GM04503 (cell line): ENCODE results near the gene ABCE1.
"Not testable (repeated sequence)": the region's sequence is repeated elsewhere in the genome, so short reads cannot be mapped to it uniquely, and the experiment has no call there.

Experiments used
- DNase-seq: peaks from one replicate; pipeline ENCODE4 v3.0.0-alpha.2; 2012; ENCODE audit warnings: low read depth

ABCE1 gene

DNA sequence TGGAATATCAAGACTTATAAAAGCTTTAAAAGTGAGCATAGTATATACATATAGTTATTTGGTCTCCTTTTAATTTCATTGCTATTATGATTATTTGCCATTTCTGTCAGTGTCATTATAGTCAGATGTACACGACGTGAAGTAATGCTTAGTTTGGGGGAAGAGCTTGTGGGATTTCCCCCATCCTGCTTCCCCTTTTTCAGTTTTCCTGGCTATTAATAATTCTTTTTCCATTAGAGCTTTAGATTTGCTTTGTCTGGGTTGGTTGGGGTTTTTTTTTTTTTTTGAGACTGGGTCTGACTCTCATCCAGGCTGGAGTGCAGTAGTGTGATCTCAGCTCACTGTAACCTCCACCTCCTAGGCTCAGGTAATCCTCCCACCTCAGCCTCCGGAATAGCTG lies 5.4 kb downstream of the ABCE1 start:
- DNase-seq: no peak

DNA sequence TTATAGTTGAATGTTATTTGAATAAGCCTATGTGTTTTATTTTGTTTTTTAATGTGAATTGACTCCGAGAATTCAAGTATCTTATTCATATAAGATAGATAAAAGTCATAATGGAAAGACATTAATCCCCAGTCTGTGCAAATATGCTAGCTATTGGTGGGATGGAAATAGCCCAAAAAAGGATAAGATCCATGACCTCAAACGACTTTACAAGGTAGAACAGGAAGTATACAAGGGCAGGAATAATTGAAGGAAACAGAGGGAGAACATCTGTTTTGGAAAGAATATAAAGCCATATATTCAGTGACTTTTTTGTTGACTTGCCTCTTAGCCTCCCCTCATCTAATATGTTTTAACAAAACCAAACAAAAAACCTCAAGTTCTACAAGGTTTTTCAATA lies 9.0 kb downstream of the ABCE1 start:
- DNase-seq: no peak

DNA sequence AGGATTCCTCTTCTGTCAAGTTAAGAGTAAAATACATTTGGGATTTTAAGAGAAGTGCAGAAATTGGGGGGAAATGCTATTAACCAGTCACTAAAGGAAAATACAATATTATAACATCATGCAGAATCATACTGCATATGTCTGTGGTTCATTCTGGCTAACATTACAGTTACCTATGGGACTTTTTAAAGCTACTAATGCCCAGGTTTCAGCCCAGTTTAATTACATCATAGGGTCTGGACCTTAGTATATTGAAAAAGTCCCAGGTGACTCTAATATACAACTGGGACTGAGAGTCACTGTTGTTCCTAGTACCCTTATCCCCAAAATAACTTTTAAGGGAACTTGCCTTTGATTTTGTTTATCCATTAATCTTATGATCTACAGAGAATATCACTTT lies 10.0 kb downstream of the ABCE1 start:
- DNase-seq: no peak

DNA sequence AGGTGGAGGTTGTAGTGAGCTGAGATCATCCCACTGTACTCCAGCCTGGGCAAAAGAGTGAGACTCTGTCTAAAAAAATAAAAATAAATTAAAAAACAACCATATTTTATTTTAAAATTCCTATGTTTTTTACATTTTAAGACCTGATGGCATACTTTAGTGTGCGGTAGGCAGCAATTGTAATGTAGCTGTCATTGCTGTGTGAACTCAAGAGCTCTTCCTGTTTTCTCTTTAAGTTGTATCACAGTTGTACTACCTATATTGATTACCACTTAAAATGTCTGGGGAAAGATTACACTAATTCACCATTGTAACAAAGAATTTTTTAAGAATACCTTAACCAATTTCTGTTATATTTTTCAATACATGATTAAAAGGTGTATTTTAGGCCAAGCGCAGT lies 27.3 kb downstream of the ABCE1 start:
- DNase-seq: no peak

DNA sequence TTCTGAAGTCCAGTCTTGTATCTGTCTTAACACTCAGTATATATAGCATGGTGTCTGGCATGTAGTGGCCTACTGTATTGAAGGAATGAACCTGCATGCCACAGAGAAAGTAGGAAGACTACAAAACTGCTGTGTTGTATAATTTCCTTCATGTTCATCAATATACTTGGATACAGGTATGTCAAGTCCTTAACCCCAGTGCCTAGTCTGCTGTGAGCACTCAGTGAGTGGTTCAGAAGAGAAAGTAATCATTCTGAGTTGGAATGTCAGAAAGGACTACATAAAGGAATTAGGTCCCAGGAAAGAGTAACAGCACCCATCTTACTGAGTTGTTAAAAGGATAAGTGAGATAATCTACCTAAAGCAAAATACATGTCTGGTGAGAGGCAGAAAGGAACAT lies 32.0 kb downstream of the ABCE1 start:
- DNase-seq: no peak

DNA sequence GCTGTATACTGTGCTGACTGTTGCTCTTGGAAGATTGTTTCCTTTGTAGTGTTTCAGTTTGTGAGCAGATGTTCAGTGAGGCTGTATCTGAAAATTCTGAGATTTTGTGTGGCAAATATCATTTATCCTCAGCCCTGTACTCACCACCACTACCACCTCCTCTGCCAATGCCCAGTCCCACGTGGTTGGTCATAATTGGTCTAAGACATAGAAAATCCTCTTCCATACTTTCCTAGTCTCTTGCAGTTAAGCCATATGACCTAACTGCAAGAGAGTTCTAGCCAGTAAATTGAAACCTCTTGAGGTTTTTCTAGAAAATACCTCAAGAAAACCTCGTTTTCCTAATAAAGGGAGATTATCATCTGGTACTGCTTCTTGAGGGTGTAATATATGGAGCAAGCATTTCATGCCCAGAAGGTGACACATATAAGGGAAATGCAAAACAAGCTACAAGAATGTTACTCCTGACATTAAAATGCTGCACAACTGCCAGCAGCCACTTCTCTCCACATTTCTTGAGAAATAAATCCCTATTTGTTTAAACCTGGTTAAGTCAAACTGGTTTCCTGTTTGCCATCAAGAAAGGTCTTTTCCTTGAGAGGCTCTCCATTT lies 32.8 kb downstream of the ABCE1 start:
- peak; percentile 95 for DNase-seq

DNA sequence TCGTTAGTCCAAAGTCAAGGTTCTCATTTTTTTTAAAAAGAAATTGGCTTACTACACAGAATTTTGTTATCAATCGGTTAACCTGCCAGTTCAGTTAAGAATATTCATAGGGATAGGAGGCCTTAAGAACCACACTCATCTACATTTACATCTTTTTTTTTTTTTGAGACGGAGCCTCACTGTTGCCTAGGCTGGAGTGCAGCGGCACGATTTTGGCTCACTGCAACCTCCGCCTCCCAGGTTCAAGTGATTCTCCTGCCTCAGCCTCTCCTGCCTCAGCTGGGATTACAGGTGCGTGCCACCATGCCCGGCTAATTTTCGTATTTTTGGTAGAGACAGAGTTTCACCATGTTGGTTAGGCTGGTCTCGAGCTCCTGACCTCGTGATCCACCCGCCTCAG lies 33.7 kb downstream of the ABCE1 start:
- no peak for DNase-seq

DNA sequence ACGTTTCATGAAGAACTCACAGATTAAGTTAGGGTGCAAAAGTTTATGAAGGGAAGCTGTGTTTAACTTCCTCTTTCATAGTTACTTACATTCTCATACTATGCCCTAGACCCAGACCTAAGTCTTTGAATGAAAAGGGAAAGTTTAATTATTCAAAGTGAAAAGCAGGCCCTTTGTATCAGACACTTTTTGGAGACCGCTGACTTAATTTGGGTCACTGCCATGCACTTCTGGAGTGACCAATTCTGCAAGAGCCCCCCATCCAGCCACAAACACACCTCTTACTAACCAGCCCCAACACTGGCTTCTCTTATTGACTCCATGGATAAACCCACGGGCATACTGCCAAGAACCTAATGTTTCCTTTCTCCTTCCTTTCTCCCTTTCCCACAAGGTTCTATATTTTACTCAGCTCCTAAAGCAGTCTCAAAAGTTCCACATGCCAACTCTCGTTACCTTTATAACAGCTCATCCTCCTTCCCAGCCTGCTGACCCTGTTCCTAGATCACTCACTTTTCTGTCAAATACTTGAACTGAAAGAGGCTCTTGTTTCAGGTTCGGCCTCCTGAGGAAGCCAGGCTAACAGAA lies 34.5 kb downstream of the ABCE1 start:
- no peak for DNase-seq

DNA sequence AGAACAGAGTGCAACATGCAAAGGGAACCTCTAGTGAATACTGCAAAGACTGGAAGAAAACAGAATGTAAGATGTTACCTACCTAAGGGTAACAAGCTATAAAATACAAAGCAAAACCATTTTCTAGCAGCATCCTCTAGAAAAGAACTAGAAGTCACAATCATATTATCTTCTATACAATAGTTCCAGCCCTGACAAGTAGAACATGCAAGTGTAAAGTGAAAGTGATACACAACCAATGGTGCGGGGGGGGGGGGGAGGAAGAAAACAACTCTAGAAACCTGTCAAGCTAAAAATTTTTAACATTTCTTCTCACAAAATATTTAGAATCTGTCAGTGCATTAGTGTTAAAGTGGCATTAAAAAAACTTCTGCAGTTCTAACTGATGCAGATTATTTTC lies 38.1 kb downstream of the ABCE1 start:
- not testable (repeated sequence) for DNase-seq

DNA sequence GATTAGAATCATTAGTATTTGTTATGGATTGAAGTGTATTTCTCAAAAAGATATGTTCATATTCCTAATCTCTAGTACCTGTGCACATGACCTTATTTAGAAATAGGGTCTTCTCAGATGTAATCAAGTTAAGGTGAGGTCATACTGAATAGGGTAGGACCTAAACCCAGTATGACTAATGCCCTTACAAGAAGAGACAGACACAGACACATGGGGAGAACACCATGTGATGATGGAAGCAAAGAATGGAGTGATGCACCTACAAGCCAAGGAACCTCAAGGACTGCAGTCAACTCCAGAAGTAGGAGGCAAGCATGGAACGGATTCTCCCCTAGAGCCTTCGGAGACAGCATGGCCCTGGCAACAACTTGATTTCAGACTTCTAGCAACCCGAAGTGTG lies 50.9 kb downstream of the ABCE1 start:
- DNase-seq: no peak

DNA sequence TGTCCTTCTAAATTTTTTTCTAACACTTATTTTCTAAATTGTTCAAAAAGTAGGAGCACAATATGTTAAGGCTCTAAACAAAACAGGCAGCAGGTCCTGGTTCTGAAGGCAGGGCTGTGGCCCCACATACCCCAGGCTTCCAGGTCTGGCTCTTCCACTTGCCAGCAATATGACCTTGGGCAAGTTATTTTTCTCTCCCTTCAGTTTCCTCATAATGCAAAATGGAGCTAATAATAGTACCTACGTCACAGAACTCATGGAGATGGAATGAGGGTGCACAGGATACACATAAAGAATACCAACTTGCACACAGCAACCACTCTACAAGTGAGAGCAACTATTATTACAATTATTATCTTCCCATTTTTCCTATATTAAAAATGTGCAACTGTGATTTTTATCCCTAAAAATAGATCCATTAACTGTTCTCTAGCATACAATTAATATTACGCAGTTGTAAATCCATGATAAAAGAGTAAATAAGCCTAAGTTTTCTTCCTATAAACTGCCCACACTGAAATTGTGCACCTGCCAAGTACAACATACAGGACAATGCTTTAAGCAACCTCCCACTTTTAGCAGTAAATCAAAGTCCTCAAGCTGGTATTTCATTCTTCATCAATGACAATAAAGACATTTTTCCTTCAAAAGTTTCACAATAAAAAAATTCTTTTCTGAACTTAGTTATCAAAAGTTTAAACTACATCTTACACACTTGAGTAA lies 55.2 kb downstream of the ABCE1 start:
- DNase-seq: no peak

DNA sequence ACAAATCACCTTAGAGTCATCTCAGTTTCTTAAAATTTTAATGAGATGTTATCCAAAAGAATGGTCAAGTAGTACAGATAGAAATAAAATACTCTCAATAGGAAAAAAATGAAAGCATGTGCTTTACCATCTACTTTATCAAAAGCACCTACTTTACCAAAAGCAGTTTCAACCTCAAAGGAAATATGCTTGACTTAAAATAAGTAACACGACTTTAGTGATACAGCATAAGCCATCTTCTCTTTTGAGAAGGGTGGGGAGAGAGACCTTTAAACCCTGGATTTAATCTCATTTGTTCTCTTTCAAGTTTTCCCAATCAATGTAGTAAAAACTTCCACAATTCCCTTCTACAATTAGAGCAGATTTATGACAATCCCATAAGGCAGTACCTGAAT lies 55.8 kb downstream of the ABCE1 start:
- DNase-seq: no peak

DNA sequence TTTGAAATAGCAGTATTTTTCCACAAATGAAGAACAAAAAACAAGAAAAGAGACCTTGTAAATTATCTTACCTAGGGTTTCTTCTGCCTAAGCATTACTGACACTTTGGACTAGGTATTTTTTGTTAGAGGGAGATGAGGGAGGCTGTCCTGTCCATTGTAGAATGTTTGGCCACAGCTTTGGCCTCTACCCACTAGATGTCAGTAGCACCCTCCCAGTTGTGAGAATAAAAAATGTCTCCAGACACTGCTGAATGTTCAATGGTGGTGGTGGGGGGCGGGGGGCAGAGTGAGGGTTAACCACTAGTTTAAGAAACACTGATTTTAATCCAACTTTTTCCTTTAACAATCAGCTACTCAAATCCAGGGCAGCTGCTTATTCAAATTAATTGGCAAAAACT lies 56.5 kb downstream of the ABCE1 start:
- DNase-seq: no peak

DNA sequence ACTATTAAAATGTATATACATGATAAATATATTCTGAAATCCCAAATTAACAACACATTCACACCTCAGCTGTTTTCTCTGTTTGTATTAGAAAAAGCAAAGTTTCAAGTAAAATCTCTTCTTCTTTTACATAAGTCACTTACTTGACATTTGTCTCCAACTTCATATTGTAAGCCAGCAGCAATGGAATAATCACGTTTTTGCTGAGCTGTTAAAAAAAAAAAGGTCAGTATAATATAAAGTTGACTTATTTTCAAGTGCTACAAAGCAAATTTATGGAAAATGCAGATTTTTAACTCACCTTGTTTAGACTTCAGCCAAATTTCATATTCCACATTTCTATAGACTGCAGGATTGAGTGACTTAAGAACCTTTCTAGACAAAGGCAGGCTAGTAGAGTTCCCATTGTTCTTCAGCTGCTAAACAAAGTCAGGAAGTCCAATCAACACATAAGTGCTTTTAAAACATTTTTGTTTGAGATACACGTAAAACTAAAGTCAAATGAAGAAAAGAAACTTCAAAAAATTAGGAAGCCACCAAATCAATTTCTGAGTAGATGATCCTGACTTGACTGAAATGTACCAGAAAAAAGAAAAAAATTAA lies 57.3 kb downstream of the ABCE1 start:
- no peak for DNase-seq

DNA sequence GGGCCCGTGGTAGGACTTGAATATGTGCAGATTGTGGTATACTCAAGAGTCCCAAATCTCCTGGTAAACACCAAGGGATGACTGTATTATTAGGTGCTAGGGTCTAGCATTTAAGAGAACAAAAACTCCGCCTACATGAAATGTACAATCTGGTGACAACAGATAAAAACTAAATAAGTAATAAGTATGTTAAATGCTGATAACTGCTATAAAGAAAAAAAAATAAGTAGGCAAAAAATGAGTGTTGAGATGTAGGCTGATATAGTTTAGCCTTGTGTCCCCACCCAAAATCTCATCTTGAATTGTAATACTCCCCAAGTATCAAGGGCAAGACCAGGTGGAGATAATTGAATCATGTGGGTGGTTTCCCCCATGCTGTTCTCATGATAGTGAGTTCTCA lies 58.9 kb downstream of the ABCE1 start:
- DNase-seq: no peak

DNA sequence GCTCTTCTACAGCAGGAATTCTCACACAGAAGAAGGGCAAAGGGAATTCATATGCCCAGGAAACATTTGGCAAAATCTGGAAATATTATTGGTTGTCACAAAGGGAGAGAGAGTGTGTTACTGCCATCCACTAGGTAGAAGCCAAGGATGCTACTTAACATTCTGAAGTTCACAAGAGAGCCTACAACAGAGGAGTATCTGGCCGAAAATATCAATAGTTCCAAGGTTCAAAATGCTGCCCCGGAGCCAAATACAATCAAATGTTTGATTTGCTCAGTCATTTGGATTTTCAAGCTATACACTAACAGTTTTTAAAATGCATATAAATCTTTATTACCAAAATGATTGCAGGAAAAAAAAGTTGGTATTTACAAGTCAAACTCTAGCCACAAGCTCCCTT lies 63.4 kb downstream of the ABCE1 start:
- no peak for DNase-seq

DNA sequence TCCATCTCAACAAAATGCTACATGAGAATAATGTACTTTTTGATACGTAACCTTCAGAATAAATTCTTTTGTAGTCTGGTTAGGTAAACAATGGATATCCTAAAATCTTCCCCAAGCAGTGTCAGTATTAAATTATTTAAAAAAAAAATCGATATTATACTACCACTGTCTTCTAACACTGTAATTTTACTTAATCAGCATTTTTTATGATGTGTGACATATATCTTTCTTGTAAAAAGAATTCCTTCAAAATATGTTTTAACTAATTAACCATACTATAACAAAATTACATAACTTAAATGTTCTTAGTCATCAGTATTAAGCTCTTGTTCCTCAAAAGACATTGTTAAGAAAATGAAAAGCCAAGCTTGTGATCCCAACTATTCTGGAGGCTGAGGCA lies 69.8 kb downstream of the ABCE1 start:
- no peak for DNase-seq

DNA sequence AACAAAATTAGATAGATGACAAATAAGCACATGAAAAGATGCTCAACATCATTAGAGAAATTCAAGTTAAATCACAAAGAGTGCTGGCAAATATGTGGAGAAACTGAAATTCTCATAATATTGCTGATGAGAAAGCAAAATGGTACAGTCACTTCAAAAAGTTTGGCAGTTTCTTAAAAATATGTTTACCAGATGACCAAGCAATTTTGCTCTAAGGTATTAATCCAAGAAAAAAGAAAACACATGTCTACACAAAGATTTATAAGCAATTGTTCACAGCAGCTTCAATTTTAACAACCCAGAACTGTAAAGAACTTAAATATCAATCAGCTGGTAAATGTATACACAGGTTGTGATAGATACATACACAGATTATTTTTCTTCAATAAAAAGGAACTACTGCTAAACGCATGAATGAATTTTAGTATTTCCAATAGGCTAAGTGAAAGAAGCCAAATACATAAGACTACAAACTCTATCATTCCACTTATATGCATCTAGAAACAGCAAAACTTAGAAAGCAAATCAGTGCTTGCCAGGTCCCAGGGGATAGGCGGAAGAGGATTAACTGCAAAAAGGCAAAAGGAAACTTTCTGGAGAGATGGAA lies 70.6 kb downstream of the ABCE1 start:
- DNase-seq: no peak

DNA sequence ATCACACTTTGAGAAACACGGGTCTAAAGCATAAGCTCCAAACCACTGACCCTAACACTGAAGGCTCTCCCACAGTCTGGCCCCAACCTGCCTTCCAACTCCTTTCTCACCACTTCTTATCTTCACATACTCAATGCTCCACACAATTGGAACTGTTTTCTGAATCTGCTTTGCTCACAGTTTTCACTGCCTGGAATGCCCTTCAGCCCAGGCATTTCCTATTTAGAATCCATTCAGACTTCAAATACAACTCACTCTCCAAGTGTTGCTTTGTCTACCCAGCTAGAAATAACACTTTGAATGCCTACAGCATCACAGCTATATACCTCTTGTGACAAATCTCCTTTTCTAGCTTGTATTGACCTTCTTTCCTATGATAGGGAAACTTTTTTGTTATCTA lies 72.1 kb downstream of the ABCE1 start:
- no peak for DNase-seq

DNA sequence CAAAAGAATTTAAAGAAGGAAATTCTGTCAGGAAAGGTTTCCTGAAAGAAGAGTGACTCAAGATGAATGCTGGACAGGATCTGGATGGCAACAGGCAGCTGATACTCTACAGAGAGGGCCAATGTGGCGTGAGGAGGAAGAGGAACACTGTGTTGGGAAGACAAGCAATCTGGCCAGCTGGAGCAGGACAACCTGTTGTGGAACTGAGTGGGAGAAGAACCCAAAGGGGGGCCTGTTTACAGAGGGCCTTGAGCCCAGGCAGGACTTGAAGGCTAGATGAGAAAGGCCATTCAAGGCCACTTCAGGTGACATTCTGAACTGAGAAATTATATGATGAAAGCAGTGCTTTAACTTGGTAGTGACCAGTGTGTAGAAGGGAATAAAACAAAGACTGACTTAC lies 73.8 kb downstream of the ABCE1 start:
- DNase-seq: no peak

DNA sequence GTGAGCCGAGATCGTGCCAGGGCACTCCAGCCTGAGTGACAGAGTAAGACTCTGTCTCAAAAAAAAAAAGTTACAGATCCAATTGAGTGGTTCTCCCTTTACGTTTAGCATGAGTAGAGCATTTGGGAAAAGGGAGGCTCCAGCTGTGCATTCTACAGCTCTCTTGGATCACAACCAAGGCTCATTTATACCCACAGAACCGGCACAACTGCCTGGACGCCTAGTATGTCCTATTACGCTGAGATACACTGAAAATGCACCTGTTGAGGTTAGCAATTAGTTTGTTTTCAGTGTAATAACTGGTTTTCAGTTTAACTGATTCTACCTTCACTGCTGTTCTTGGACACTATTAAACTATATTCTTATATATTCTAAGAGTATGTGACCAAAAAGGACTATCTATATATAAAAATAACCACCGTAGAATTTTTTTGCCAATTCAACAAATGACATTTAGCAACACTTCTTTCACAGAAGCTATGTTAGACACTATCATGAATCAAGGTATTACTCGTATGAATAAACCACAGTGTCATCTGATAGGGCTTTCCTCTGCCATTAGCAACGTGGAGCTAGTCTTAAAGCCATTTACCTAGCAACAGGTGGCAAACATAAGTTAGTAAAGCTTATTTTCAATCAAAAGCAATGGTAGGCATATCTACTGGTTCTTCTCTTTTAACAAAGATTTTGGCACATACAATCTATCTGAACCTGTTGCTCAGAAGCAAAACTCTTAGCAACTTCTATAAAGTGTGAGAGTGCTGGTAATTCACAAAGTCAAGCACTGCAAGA lies 78.7 kb downstream of the ABCE1 start:
- DNase-seq: no peak

DNA sequence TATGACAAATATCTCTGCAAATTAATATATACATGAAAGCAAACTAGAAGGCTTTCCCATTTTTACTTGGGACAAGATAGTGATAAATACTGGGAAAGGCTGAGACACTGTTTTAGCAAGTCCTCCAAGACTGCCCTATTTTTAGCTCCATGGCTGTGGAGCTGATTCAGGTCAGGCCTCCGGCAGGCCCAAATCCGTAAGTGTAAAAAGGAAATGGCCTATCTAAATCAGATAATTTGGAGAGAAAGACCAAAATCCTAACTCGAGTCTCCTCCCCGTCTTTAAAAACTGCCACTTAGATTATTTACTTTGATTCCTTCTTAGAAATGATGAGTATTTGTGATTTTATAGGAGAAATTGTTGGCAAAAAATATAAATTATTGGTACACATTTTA lies 79.4 kb downstream of the ABCE1 start:
- no peak for DNase-seq
